HL-60 (cell line): ENCODE measurements around the gene MAPKAPK2.

Source experiments
- DNase-seq, 2 experiments: peaks; one replicate each; pipeline ENCODE4 v3.0.0-alpha.2; 2010 to 2020; ENCODE audit warnings: low read depth in 1 of 2, low spot score in 1 of 2
- H3K27ac ChIP-seq: fragments of 250-450 bp; sonication (Bioruptor Pico); replicated peaks from 2 replicates; pipeline ENCODE4 v1.5.1; 2020; ENCODE audit warnings: mild to moderate bottlenecking, moderate library complexity
- H3K27me3 ChIP-seq: fragments of 250-450 bp; sonication (Bioruptor Pico); 2 replicates; pipeline ENCODE4 v1.5.1; 2021; ENCODE audit warnings: mild to moderate bottlenecking, moderate library complexity; ENCODE audit not compliant: insufficient read depth, poor library complexity, severe bottlenecking
- H3K4me3 ChIP-seq: replicated peaks from 2 replicates; pipeline ENCODE4 v1.5.1; 2011; ENCODE audit warnings: mild to moderate bottlenecking, control low read depth, low read length; ENCODE audit not compliant: insufficient read depth
- CTCF ChIP-seq: IDR thresholded peaks from one replicate; pipeline ENCODE4 v1.5.1; 2011; ENCODE audit warnings: low read length, control low read depth, inconsistent platforms; ENCODE audit not compliant: insufficient read depth
- GABPA ChIP-seq: IDR thresholded peaks from 2 replicates; pipeline ENCODE4 v1.6.1; 2012; ENCODE audit warnings: low read depth
- POLR2AphosphoS5 ChIP-seq: IDR thresholded peaks from 2 replicates; pipeline ENCODE4 v1.6.1; 2012; ENCODE audit warnings: low read depth
- REST ChIP-seq: IDR thresholded peaks from 2 replicates; pipeline ENCODE4 v1.6.1; 2012; ENCODE audit warnings: low read depth; ENCODE audit not compliant: insufficient replicate concordance
- SPI1 ChIP-seq: IDR thresholded peaks from 2 replicates; pipeline ENCODE4 v1.6.1; 2012; ENCODE audit warnings: low read depth, mild to moderate bottlenecking, borderline replicate concordance

MAPKAPK2 gene

GRCh38 chr1:206666954-206667665 lies 17.6 kb upstream of the MAPKAPK2 start:
- DNase-seq: no peak
- no peaks in the 10 kb centered on the region for H3K27me3 ChIP-seq
- no peak for TF ChIP-seq GABPA
- TF ChIP-seq POLR2AphosphoS5: no peak
- TF ChIP-seq CTCF: no peak
- TF ChIP-seq SPI1: no peak
- TF ChIP-seq REST: no peak
- no peak overlapping the region for H3K4me3 ChIP-seq
- no peak overlapping the region for H3K27ac ChIP-seq

- DNase-seq: peak in 1 of 2 experiments; percentile 8
- H3K4me3 ChIP-seq: no peak overlapping the region
- no peak overlapping the region for H3K27ac ChIP-seq
- H3K27me3 ChIP-seq: no peaks in the 10 kb centered on the region
- TF ChIP-seq POLR2AphosphoS5 (no peak), REST (no peak), CTCF (no peak), GABPA (no peak), SPI1 (no peak)
These were observed 16.4 kb upstream of the MAPKAPK2 start for GRCh38 chr1:206668351-206668750.

- Histone ChIP-seq H3K27me3 (no peaks in the 10 kb centered on the region), H3K4me3 (no peak overlapping the region), H3K27ac (no peak overlapping the region)
- DNase-seq: no peak
- TF ChIP-seq CTCF (no peak), POLR2AphosphoS5 (no peak), GABPA (no peak), REST (no peak), SPI1 (no peak)
These were observed 15.8 kb upstream of the MAPKAPK2 start for GRCh38 chr1:206668874-206669410.
